Esophagus squamous epithelium (tissue), 4 donors: ENCODE data around the gene SHANK2.

Source experiments
- POLR2A ChIP-seq, 4 donors: fragments of 450-650 bp; IDR thresholded peaks; one replicate each; pipeline ENCODE4 v1.6.1; 2017; ENCODE audit warnings: antibody characterized with exemption in 4 of 4, mild to moderate bottlenecking in 4 of 4, moderate library complexity in 3 of 4
- TF ChIP-seq, protein P1 (sequence below), 6 experiments: fragments of 450-650 bp in 4 of 6; fragments of 200-600 bp in 2 of 6; sonication (generic) in 2 of 6; IDR thresholded peaks; one replicate each; pipeline ENCODE4 v1.5.1; 2016 to 2019; ENCODE audit warnings: antibody characterized with exemption in 6 of 6, mild to moderate bottlenecking in 4 of 6, moderate library complexity in 4 of 6

DNA sequence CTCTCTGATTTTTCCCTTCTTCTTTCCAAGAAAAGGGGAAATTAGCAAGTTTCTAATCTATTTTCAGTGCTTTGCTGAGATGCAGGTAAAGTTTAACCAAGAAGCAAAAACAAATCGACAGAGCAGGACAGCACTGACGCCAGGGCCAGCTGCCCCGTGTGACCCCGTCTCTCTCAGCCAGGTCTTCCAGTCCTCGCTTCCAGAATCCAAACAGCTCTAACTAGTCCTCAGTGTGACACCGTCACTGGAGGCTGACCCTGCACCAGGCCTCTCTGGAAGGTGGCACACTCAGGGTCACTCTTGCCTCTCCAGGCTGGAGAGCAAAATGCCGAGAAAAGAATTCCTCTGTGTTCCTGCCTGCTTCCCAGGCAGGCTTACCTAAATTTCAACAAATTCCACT lies 44.8 kb downstream of the SHANK2 start:
- TF ChIP-seq, protein P1, sequence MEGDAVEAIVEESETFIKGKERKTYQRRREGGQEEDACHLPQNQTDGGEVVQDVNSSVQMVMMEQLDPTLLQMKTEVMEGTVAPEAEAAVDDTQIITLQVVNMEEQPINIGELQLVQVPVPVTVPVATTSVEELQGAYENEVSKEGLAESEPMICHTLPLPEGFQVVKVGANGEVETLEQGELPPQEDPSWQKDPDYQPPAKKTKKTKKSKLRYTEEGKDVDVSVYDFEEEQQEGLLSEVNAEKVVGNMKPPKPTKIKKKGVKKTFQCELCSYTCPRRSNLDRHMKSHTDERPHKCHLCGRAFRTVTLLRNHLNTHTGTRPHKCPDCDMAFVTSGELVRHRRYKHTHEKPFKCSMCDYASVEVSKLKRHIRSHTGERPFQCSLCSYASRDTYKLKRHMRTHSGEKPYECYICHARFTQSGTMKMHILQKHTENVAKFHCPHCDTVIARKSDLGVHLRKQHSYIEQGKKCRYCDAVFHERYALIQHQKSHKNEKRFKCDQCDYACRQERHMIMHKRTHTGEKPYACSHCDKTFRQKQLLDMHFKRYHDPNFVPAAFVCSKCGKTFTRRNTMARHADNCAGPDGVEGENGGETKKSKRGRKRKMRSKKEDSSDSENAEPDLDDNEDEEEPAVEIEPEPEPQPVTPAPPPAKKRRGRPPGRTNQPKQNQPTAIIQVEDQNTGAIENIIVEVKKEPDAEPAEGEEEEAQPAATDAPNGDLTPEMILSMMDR (IDR thresholded peaks at IDR 0.05), result no peak
- TF ChIP-seq POLR2A (IDR thresholded peaks at IDR 0.05), result no peak
